Spleen (tissue), 7 donors: ENCODE measurements around the gene TANGO6.

Experiments
- POLR2A ChIP-seq, 3 donors: fragments of 450-650 bp; IDR thresholded peaks; one replicate each; pipeline ENCODE4 v1.5.1; 2017; ENCODE audit warnings: antibody characterized with exemption in 3 of 3, mild to moderate bottlenecking in 1 of 3
- POLR2AphosphoS5 ChIP-seq, 3 donors: sonication (generic); formaldehyde crosslinking; IDR thresholded peaks; one replicate each; pipeline ENCODE4 v1.5.1; 2017; ENCODE audit warnings: antibody characterized with exemption in 3 of 3
- TF ChIP-seq, protein P1 (sequence below), 11 experiments: fragments of 200-600 bp in 7 of 11; fragments of 450-650 bp in 4 of 11; sonication (generic) in 4 of 11; IDR thresholded peaks in 8 of 11; conservative IDR thresholded peaks in 3 of 11; 1 replicate in 7 of 11; 2 replicates in 4 of 11; pipeline versions ENCODE4 v1.4.0 to v1.8.0; 2016 to 2021; ENCODE audit warnings: antibody characterized with exemption in 11 of 11, inconsistent platforms in 4 of 11, mild to moderate bottlenecking in 1 of 11
- donor health status: DM: no; HTN: no; CAD: no; lungs with moderate emphysema.
- donor health status: DM: no; HTN: no; CAD: no.
- donor health status: DM: no; HTN: no; CAD: no.

DNA sequence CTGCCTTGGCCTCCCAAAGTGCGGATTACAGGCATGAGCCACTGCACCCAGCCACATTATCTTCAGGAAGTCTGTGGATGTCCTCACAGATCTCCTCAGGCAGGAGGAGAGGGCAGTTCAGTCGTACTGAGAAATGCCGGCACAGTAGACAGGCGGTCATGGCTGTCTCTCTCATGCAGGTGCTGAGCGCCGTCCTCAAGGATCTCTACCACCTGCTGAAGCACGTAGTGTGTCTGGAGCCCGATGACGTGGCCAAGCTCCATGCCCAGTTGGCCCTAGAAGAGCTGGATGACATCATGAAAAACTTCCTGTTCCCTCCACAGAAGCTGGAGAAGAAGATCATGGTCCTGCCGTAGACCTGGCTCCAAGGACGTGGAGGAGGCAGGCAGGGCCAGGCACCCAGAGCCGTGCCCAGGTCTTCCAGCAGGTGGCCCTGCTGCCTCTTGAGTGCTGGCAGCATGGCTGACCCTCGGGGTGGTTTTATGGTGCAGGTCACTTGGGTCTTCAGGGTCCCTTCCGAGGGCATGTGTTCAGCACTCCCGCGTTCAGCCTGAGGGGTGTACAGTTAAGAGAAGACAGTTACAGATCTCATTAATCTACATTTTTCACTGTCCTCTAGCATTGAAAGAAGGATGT lies 240.1 kb downstream of the TANGO6 start:
- TF ChIP-seq, protein P1, sequence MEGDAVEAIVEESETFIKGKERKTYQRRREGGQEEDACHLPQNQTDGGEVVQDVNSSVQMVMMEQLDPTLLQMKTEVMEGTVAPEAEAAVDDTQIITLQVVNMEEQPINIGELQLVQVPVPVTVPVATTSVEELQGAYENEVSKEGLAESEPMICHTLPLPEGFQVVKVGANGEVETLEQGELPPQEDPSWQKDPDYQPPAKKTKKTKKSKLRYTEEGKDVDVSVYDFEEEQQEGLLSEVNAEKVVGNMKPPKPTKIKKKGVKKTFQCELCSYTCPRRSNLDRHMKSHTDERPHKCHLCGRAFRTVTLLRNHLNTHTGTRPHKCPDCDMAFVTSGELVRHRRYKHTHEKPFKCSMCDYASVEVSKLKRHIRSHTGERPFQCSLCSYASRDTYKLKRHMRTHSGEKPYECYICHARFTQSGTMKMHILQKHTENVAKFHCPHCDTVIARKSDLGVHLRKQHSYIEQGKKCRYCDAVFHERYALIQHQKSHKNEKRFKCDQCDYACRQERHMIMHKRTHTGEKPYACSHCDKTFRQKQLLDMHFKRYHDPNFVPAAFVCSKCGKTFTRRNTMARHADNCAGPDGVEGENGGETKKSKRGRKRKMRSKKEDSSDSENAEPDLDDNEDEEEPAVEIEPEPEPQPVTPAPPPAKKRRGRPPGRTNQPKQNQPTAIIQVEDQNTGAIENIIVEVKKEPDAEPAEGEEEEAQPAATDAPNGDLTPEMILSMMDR (IDR thresholded peaks at IDR 0.05 in 8 of 11, conservative IDR thresholded peaks at IDR 0.05 in 3 of 11) = no peak
- peak in 1 of 3 donors; percentile 26 for TF ChIP-seq POLR2AphosphoS5 (IDR thresholded peaks at IDR 0.05)
- no peak for TF ChIP-seq POLR2A (IDR thresholded peaks at IDR 0.05)
